Sigmoid colon (tissue), 7 donors: ENCODE measurements around the gene CFAP57. TPM values are rescaled to one million over a fixed set of nuclear protein-coding genes. Genes with fewer than 3 reads are reported as not detected.

Experiments
- DNase-seq: peaks from one replicate; pipeline ENCODE4 v3.0.0-alpha.2; 2019
- H3K27ac ChIP-seq, 4 donors: fragments of 200-600 bp; sonication (generic); one replicate each; pipeline ENCODE4 v1.5.1; 2016 to 2019; ENCODE audit warnings: mild to moderate bottlenecking in 1 of 4
- H3K27me3 ChIP-seq, 3 donors: fragments of 200-600 bp; sonication (generic); one replicate each; pipeline ENCODE4 v1.5.1; 2019; ENCODE audit warnings: mild to moderate bottlenecking in 1 of 3
- H3K36me3 ChIP-seq, 4 donors: fragments of 200-600 bp; sonication (generic); one replicate each; pipeline ENCODE4 v1.5.1; 2016 to 2019
- H3K4me1 ChIP-seq, 4 donors: fragments of 200-600 bp; sonication (generic); one replicate each; pipeline ENCODE4 v1.5.1; 2017 to 2019
- H3K4me3 ChIP-seq, 4 donors: fragments of 200-600 bp; sonication (generic); one replicate each; pipeline ENCODE4 v1.5.1; 2017 to 2019; ENCODE audit warnings: mild to moderate bottlenecking in 2 of 4, moderate library complexity in 1 of 4
- H3K9me3 ChIP-seq, 4 donors: fragments of 200-600 bp in 3 of 4; sonication (generic) in 3 of 4; one replicate each; pipeline versions ENCODE4 v1.5.1 to v1.6.1; 2013 to 2019
- EP300 ChIP-seq, 4 donors: sonication (generic); formaldehyde crosslinking; IDR thresholded peaks; one replicate each; pipeline ENCODE4 v1.6.1; 2017; ENCODE audit warnings: antibody characterized with exemption in 4 of 4
- POLR2A ChIP-seq, 2 donors: fragments of 450-650 bp; IDR thresholded peaks; one replicate each; pipeline ENCODE4 v1.6.1; 2016; ENCODE audit warnings: antibody characterized with exemption in 2 of 2, mild to moderate bottlenecking in 2 of 2, moderate library complexity in 2 of 2
- POLR2AphosphoS5 ChIP-seq, 4 donors: sonication (generic); formaldehyde crosslinking; IDR thresholded peaks; one replicate each; pipeline ENCODE4 v1.6.1; 2017; ENCODE audit warnings: antibody characterized with exemption in 4 of 4
- WGBS, 2 donors: extraction: QIAGEN DNeasy Blood & Tissue Kit; methylation state at CpG; one replicate each; pipeline ENCODE4 v1.1.7; 2013; 5-methylcytosine and 5-hydroxymethylcytosine counted together
- intact Hi-C: fragments of 100-400 bp; cut with DNase I; formaldehyde crosslinking; loops from one replicate; pipeline ENCODE4 v1.15.1; 2023
- polyA plus RNA-seq, 3 donors: library from polyadenylated mRNA; stranded (reverse); fragments of 200-250 nt; gene quantifications; one replicate each; pipeline ENCODE4 v1.2.3, GENCODE V29; 2013
- total RNA-seq, 4 donors: library from RNA; depleted of rRNA; stranded (reverse); fragments of >200 nt; gene quantifications; one replicate each; pipeline ENCODE4 v1.1.0, GENCODE V29; 2016
- TF ChIP-seq, protein P1 (sequence below), 4 experiments: fragments of 450-650 bp in 3 of 4; fragments of 200-600 bp in 1 of 4; IDR thresholded peaks; one replicate each; pipeline ENCODE4 v1.5.1; 2016 to 2019; ENCODE audit warnings: antibody characterized with exemption in 4 of 4, mild to moderate bottlenecking in 3 of 4, moderate library complexity in 2 of 4
- donor health status: healthy with polysubstance abuse.
- donor health status: Bipolar disorder and iron deficiency.
- donor health status: healthy.

Gene CFAP57
- total and polyA plus RNA-seq, 7 donors = under 0.01 to 0.06 TPM; not detected in 5

DNA sequence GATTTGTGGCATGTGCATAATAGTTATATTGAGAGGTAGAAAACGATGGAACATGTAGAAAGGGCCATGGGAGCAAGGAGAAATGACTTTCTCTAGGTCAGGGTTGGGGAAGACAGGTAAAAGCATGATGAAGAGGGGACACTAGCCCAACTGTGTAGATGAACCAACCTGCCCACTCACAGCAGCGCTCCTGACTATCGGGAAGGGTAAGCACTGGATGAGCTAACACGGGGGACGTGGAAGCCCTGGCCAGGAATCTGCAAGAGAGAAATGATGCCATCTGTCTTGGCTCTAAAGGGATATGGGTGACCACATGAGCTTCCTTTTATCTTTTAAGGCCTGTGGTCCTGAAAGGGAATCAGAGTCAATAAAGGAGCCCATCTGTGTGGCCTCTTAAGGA lies 61.5 kb downstream of the CFAP57 start:
- Histone ChIP-seq H3K27ac (no peak overlapping the region), H3K27me3 (no peaks in the 10 kb centered on the region), H3K9me3 (no peaks in the 10 kb centered on the region), H3K4me3 (no peak overlapping the region), H3K4me1 (peaks cover 0 to 6% (median 0%) of the 10 kb centered on the region in 4 donors), H3K36me3 (no peaks in the 10 kb centered on the region)
- intact Hi-C loops = no loop called here
- 89 to 91% methylated on average over 5 of the region's 5 CpGs for WGBS, 2 donors
- TF ChIP-seq POLR2AphosphoS5 (IDR thresholded peaks at IDR 0.05) (no peak), EP300 (IDR thresholded peaks at IDR 0.05) (no peak), POLR2A (IDR thresholded peaks at IDR 0.05) (no peak)
- TF ChIP-seq, protein P1, sequence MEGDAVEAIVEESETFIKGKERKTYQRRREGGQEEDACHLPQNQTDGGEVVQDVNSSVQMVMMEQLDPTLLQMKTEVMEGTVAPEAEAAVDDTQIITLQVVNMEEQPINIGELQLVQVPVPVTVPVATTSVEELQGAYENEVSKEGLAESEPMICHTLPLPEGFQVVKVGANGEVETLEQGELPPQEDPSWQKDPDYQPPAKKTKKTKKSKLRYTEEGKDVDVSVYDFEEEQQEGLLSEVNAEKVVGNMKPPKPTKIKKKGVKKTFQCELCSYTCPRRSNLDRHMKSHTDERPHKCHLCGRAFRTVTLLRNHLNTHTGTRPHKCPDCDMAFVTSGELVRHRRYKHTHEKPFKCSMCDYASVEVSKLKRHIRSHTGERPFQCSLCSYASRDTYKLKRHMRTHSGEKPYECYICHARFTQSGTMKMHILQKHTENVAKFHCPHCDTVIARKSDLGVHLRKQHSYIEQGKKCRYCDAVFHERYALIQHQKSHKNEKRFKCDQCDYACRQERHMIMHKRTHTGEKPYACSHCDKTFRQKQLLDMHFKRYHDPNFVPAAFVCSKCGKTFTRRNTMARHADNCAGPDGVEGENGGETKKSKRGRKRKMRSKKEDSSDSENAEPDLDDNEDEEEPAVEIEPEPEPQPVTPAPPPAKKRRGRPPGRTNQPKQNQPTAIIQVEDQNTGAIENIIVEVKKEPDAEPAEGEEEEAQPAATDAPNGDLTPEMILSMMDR (IDR thresholded peaks at IDR 0.05) = no peak
- DNase-seq = no peak

DNA sequence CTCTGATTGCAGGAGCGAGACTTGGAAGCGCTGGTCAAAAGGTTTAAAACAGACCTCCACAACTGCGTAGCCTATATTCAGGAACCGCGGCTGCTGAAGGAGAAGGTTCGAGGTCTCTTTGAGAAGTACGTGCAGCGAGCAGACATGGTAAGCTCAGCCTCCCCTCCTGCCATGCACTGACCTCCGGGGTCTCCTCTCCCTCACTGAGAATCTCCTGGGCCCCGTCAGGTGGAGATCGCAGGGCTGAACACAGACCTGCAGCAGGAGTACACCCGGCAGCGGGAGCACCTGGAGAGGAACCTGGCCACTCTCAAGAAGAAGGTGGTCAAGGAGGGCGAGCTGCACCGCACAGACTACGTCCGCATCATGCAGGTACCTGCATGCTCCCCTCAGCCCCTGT lies 62.1 kb downstream of the CFAP57 start:
- no peak for DNase-seq
- no peak for TF ChIP-seq POLR2A (IDR thresholded peaks at IDR 0.05)
- TF ChIP-seq, protein P1 (IDR thresholded peaks at IDR 0.05) = no peak
- 96 to 97% methylated on average over 17 of the region's 17 CpGs for WGBS, 2 donors
- Histone ChIP-seq H3K27ac (no peak overlapping the region), H3K9me3 (no peaks in the 10 kb centered on the region), H3K36me3 (no peaks in the 10 kb centered on the region), H3K4me3 (no peak overlapping the region), H3K4me1 (peaks cover 0 to 6% (median 0%) of the 10 kb centered on the region in 4 donors), H3K27me3 (no peaks in the 10 kb centered on the region)
- intact Hi-C loops = no loop called here

DNA sequence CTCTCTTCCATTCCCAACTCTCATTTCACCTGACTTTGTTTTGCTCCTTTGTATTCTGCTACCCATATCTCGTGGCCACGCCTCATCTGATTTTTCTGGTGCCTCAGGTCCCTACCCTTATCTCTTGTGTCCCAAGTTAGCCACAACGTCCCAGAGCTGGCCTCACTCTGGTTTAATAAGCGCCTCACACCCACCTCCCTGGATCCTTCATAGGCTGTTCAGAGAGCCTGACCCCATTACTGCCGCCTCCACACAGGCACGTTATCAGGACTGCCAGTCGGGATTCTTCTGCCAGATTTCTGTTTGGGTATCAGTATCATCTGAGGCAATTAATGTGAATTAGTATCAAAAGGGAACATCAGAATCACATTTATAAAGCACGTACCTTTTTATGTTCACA lies 62.9 kb downstream of the CFAP57 start:
- H3K4me1 ChIP-seq = peaks cover 0 to 6% (median 0%) of the 10 kb centered on the region in 4 donors

DNA sequence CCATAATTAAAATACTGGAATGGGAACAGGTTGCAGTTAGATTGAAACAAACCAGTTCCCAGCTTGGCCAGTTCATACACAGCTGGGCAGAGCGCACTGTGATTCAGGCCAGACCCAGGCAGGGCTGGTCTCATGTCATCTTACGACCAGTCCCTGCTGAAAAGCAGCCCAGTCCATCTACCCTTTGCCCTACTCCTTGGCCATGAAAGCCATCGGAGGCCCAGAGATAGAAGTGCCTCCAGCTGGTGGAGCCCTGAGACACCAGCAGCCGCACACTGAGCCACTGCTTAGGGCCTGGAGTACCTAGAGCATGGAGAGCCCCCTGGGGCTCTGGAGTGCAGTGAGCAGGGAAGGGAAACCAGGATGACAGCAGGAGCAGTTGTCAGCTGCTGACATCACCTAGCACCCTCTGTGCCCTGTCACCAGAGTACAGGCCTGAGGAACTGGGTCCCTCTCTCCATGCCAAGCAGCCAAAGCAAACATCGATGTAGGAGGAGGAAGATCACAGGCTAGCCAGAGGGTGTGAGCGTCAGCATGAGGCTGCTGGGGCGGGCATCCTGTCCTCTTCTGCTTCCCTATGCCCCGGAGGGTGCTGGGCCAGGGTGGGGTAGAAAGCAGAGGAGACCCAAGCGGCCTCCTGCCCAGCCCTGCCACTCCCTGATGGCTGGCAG lies 63.5 kb downstream of the CFAP57 start:
- H3K36me3 ChIP-seq = no peaks in the 10 kb centered on the region
- 30 to 71% methylated on average over 9 of the region's 9 CpGs for WGBS, 2 donors
- no peaks in the 10 kb centered on the region for H3K27me3 ChIP-seq
- intact Hi-C loops = loop anchor here (5.0 kb wide), 1 partner anchor 112 kb away; no protein-coding TSS in a partner anchor
- DNase-seq = no peak
- H3K4me1 ChIP-seq = peaks cover 0 to 6% (median 0%) of the 10 kb centered on the region in 4 donors
- H3K27ac ChIP-seq = no peak overlapping the region
- H3K9me3 ChIP-seq = no peaks in the 10 kb centered on the region
- TF ChIP-seq EP300 (IDR thresholded peaks at IDR 0.05) (no peak), POLR2AphosphoS5 (IDR thresholded peaks at IDR 0.05) (no peak)
- H3K4me3 ChIP-seq = no peak overlapping the region

More for the DNA sequence above, 62.9 kb downstream of the CFAP57 start:
- no peak overlapping the region for H3K27ac ChIP-seq
- WGBS, 2 donors = 28 to 71% methylated on average over 8 of the region's 8 CpGs
- no peaks in the 10 kb centered on the region for H3K9me3 ChIP-seq
- TF ChIP-seq POLR2AphosphoS5 (IDR thresholded peaks at IDR 0.05) (no peak), POLR2A (IDR thresholded peaks at IDR 0.05) (no peak), EP300 (IDR thresholded peaks at IDR 0.05) (no peak)
- TF ChIP-seq, protein P1 (IDR thresholded peaks at IDR 0.05) = no peak
- DNase-seq = no peak
- no peaks in the 10 kb centered on the region for H3K27me3 ChIP-seq
- H3K36me3 ChIP-seq = no peaks in the 10 kb centered on the region
- intact Hi-C loops = loop anchor here (5.0 kb wide), 1 partner anchor 112 kb away; no protein-coding TSS in a partner anchor
- H3K4me3 ChIP-seq = no peak overlapping the region

DNA sequence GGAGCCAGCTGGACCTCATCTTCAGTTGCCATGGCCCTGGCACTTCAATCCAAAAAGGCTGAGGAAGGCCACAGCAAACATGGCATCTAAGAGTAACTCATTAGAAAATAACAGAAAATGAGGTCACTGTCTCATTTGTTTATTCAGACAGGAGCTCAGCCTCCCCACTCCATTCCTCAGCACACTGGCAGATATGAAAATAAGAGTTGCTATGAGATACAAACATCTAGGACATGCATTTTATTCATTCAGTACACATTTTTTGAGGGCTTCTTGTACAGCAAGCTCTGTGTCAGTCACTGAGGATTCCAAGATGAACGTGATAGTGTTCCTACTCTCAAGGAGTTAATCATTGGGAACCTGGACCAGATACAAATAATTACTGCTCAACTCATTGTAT lies 65.0 kb downstream of the CFAP57 start:
- H3K4me3 ChIP-seq = no peak overlapping the region
- H3K4me1 ChIP-seq = peaks cover 0 to 6% (median 0%) of the 10 kb centered on the region in 4 donors
- DNase-seq = no peak
- no peaks in the 10 kb centered on the region for H3K27me3 ChIP-seq
- intact Hi-C loops = loop anchor here (5.0 kb wide), 1 partner anchor 110 kb away; no protein-coding TSS in a partner anchor
- TF ChIP-seq EP300 (IDR thresholded peaks at IDR 0.05) = no peak
- TF ChIP-seq, protein P1 (IDR thresholded peaks at IDR 0.05) = no peak
- TF ChIP-seq POLR2A (IDR thresholded peaks at IDR 0.05) = no peak
- TF ChIP-seq POLR2AphosphoS5 (IDR thresholded peaks at IDR 0.05) = no peak
- H3K27ac ChIP-seq = no peak overlapping the region
- no peaks in the 10 kb centered on the region for H3K9me3 ChIP-seq
- no peaks in the 10 kb centered on the region for H3K36me3 ChIP-seq
- 77% methylated on average over 1 of the region's 1 CpG for WGBS, 2 donors
